ENCODE measurements around the gene PDX1. TPM values are rescaled to one million over a fixed set of nuclear protein-coding genes. Genes with fewer than 3 reads are reported as not detected.

The PDX1 gene
- total and polyA plus RNA-seq, 9 of the 15 experiments (the other 6 are each of a cell fraction or from before 2014, with no cell fraction given) = not detected

DNA sequence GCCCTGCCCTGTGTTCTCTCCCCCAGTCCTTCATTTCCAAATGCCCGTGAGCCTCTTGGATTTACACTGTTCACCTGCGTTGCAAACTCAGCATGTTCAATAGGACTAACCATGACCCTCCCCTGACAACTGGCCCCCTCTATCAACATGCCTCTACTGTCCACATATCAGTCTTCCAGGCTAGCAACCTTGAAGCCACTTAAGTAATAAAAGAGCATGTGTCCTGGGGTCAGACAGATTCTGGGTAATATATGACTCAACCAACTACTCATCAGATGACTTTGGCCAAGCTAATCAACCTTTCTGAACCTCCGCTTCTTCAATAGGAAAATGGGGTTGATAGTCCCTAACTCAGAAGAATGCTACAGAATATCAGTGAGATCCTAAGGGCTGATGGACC is 15.1 kb upstream of the PDX1 start:
- no peak overlapping the region for H3K9ac ChIP-seq (ENCODE audit: insufficient read depth in 1 of 2, low read depth in 2 of 2, low read length in 2 of 2)
- no peak for FAIRE-seq
- TF ChIP-seq NCOA1 (IDR thresholded peaks at IDR 0.05; ENCODE audit: low read depth) (no peak), ZC3H8 (IDR thresholded peaks at IDR 0.05) (no peak), ZEB2 (IDR thresholded peaks at IDR 0.05) (no peak), FOXA1 (IDR thresholded peaks at IDR 0.05; ENCODE audit: borderline replicate concordance) (no peak), NFE2L1 (tag; IDR thresholded peaks at IDR 0.05; ENCODE audit: borderline replicate concordance, low read depth) (no peak), ZNF408 (CRISPR knock-in tag; IDR thresholded peaks at IDR 0.05; ENCODE audit: low read depth) (no peak), ARHGAP35 (IDR thresholded peaks at IDR 0.05; ENCODE audit: partially characterized antibody) (no peak), HDAC3 (IDR thresholded peaks at IDR 0.05; ENCODE audit: borderline replicate concordance, partially characterized antibody) (no peak), HDAC1 (IDR thresholded peaks at IDR 0.05) (no peak), RFX7 (CRISPR knock-in tag; IDR thresholded peaks at IDR 0.05) (no peak), NEUROD1 (IDR thresholded peaks at IDR 0.05; ENCODE audit: borderline replicate concordance, low read depth, low read length, partially characterized antibody) (no peak), DNMT1 (IDR thresholded peaks at IDR 0.05) (no peak), TOE1 (IDR thresholded peaks at IDR 0.05; ENCODE audit: borderline replicate concordance) (no peak), TOE1 (CRISPR knock-in tag; IDR thresholded peaks at IDR 0.05; ENCODE audit: borderline replicate concordance, low read depth) (no peak), FOXA3 (CRISPR knock-in tag; conservative IDR thresholded peaks at IDR 0.05 in 1 of 2, IDR thresholded peaks at IDR 0.05 in 1 of 2) (no peak), ETS2 (tag; IDR thresholded peaks at IDR 0.05; ENCODE audit: borderline replicate concordance, poor library complexity, severe bottlenecking) (no peak), SMARCC2 (IDR thresholded peaks at IDR 0.05; ENCODE audit: low read depth) (no peak), POLR3A (IDR thresholded peaks at IDR 0.05; ENCODE audit: borderline replicate concordance, extremely low read depth, insufficient read depth, insufficient read length) (no peak), FOXJ3 (CRISPR knock-in tag; IDR thresholded peaks at IDR 0.05) (no peak), PCBP1 (IDR thresholded peaks at IDR 0.05; ENCODE audit: low read depth, low read length, poor library complexity, severe bottlenecking) (no peak), ZNF77 (CRISPR knock-in tag; IDR thresholded peaks at IDR 0.05) (no peak)
- no TSS peak for BruUV-seq (replicated peaks)
- no peak for ATAC-seq
- no peaks in the 10 kb centered on the region for H3K9me3 ChIP-seq (replicated peaks; ENCODE audit: control insufficient read depth, insufficient read depth, low read depth, low read length)
- ChIA-PET CTCF (ENCODE audit: low intra/inter-chr PET ratio) (no interaction called here), POLR2A (no interaction called here)
- H3K27me3 ChIP-seq (ENCODE audit: control insufficient read depth in 2 of 2, insufficient read depth in 2 of 2, low read length in 2 of 2) = peaks cover 4 to 6% of the 10 kb centered on the region in 2 experiments; a peak in 4 of 5 replicates
- H4K20me1 ChIP-seq (replicated peaks; ENCODE audit: control insufficient read depth, insufficient read depth, low read length) = no peaks in the 10 kb centered on the region
- no peaks in the 10 kb centered on the region for H3K9me1 ChIP-seq (ENCODE audit: control insufficient read depth, insufficient read depth, low read length)
- no peak for DNase-seq (ENCODE audit: extremely low read depth in 1 of 4, low spot score in 3 of 4)
- no peaks in the 10 kb centered on the region for H3K79me2 ChIP-seq (ENCODE audit: control insufficient read depth, insufficient read depth, low read length)
- H3K4me3 ChIP-seq = no peak overlapping the region
- intact Hi-C loops (cut with micrococcal nuclease) (no loop called here), in situ Hi-C loops (cut with MboI) (no loop called here)
- no peak overlapping the region for H2AFZ ChIP-seq (ENCODE audit: low read depth, low read length)
- 0% methylated on average over 3 of the region's 3 CpGs for WGBS (ENCODE audit: insufficient coverage, low coverage, missing lambda C conversion rate)
- H3K36me3 ChIP-seq (ENCODE audit: control insufficient read depth, insufficient read depth, low read length) = no peaks in the 10 kb centered on the region
- no peak overlapping the region for H3K4me2 ChIP-seq (ENCODE audit: insufficient read depth, low read length)
- H3K27ac ChIP-seq (ENCODE audit: extremely low read depth, low read depth, low read length) = no peak overlapping the region
- H3K4me1 ChIP-seq (replicated peaks in 1 of 2; ENCODE audit: control insufficient read depth in 2 of 2, insufficient read depth in 2 of 2, low read length in 2 of 2) = no peaks in the 10 kb centered on the region

Data from K562 (cell line).